Medulla oblongata (tissue), 1 donor: ENCODE data around the gene PRAMEF11.
"Not testable (repeated sequence)": the region's sequence is repeated elsewhere in the genome, so short reads cannot be mapped to it uniquely, and the experiment has no call there.

Experiments used
- DNase-seq: peaks from one replicate; pipeline ENCODE4 v3.0.0-alpha.2; 2015; ENCODE audit errors: extremely low spot score

Gene PRAMEF11

GRCh38 chr1:12831310-12831709, at the start of gene PRAMEF11:
Gene PRAMEF11, minus strand, starts transcription at chr1:12831410. Its CDS starts 2,621 bp downstream, at chr1:12828789.
- DNase-seq: not testable (repeated sequence)

GRCh38 chr1:12878453-12878852, 47.2 kb upstream of the PRAMEF11 start:
- not testable (repeated sequence) for DNase-seq

DNA sequence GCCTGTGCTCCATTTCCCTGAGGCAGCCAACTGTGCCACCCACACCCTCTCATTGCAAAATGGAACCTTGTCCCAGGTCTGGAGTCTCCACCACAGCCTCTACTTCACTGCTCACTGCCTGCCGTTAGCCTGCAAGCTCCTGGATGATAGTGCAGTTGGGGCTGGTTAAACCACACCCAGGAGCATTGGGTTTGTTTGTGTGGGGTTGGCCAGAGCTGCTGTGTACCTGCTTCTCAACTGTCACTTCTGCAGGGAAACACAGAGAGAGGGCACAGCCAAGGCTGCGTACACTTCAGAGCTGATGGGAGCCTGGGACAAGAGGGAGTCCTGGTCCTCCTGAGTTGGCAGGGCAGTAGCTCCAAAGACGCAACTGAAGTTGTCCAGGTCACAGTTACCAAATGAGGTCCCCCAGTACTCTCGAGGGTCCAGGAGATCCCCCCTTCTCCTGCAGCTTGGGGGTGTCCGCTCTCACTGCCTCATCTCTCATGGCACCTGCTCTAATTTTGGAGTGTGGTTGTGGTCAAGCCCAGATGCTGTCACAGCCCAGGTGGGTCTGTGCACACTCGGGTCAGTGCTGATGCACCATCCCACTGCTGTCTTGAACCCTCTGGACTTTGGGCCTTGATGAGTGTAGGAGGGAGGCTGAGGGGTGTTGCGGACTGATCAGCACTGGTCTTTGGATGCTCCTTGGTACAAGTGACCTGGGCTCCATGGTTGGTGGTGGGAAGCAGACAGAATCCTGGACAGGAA, 32.1 kb upstream of the PRAMEF11 start:
- DNase-seq: not testable (repeated sequence)

- DNase-seq: not testable (repeated sequence)
These were observed 25.6 kb upstream of the PRAMEF11 start, which contains the start of gene PRAMEF2 for GRCh38 chr1:12856786-12857185. Gene PRAMEF2, plus strand, starts transcription at chr1:12857086. Its CDS starts 1,924 bp downstream, at chr1:12859010.

DNA sequence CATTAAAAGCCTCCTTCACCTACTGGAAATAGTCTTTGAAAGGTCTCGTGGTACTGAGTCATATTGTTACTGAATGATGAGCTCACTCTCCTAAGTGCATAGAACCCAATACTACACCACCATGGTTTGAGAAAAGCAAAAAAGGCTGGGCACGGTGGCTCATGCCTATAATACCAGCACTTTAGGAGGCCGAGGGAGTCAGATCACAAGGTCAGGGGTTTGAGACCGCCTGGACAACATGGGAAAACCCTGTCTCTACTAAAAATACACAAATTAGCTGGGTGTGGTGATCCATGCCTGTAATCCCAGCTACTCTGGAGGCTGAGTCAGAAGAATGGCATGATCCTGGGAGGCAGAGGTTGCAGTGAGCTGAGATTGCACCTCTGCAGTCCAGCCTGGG, 20.6 kb upstream of the PRAMEF11 start:
- DNase-seq: no peak

DNA sequence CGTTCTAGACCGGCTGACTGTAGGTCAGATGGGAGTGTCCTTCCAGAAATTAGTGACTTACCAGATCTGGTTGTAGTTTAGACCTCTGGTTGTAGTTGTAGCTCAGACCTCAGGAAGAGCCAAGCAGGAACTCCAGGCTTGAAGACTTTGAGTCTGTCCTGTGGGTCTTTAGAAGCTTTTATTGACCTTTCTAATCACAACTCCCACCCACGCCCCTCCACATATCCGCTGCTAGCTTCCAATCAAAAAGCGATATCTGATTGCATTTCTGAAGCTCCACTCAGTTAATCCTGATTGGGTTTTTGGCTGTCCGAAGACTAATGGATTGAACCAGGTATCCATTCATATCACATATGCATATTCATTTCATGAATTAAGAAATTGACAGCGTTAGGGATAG, 17.4 kb upstream of the PRAMEF11 start, which contains the start of gene HNRNPCL1:
HNRNPCL1 (minus strand) TSS at position 101 of the 400 bp plus-strand sequence. CDS start 431 bp downstream, outside the sequence.
- not testable (repeated sequence) for DNase-seq

DNA sequence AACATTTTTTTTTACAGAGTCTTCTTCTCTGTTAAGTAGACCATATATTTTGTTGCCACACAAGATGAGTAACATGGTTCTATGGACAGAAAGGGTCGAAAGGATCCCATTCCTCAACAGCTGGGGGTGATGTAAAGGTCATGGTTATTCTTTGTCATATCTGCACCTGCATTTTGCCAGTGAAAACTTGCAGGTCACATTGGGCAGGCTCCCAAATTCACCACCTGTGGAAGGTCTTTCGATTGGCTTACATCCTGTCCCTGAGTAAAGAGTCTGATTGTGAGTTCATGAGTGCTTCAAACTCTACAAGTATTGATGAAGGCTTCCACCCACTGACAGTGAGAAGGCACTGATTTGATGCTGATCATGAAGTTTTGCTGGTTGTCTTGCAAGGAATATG, 2.0 kb upstream of the PRAMEF11 start:
- not testable (repeated sequence) for DNase-seq

- DNase-seq: not testable (repeated sequence)
These were observed 12.1 kb downstream of the PRAMEF11 start for GRCh38 chr1:12819061-12819460.

GRCh38 chr1:12811409-12811784, 19.8 kb downstream of the PRAMEF11 start:
- DNase-seq: no peak

- DNase-seq: no peak
These were observed 20.4 kb downstream of the PRAMEF11 start for GRCh38 chr1:12810691-12811408.

- no peak for DNase-seq
These were observed 21.3 kb downstream of the PRAMEF11 start for GRCh38 chr1:12809933-12810332.

GRCh38 chr1:12799730-12800129, 31.5 kb downstream of the PRAMEF11 start:
- DNase-seq: no peak

DNA sequence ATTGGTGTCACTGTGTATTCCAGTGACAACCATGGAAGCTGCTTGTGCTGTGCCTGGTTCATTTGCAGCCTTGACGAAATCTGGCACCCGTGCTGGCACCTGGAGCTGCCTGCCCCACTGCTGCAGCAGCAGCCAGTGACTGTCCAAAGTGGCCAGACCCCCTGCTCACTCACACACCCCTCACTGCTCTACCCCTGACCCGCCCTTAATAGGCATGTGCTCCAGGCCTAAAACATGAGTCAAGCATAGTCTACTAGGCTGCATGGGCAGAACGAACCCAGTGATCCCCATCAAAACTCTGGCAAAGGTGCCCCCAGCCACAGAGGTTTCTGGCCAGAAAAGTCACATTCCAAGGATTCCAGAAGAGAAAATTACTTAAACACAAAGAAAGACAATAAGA, 32.3 kb downstream of the PRAMEF11 start:
- DNase-seq: no peak

DNA sequence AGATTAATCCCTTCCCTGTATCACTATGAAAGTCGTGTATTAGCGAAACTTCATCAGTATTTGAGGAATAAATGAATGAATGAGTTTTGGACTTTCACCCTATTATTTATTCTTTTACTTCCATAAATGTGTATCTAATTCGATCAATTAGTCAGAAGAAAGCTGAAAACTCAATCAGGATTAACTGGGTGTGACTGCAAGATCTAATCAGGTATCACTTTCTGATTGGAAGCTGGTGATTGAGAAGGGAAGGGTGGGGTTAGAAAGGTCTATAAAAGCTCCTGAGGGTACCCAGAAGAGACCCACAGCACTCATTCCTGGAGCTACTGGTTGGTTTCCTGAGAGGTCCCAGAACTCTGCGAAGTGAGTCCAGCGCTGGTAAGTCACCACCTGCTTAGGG, 40.1 kb downstream of the PRAMEF11 start, which contains the start of gene PRAMEF1:
PRAMEF1 (plus strand) TSS at position 301 of the 400 bp plus-strand sequence. CDS start 1,831 bp downstream, outside the sequence.
- not testable (repeated sequence) for DNase-seq

GRCh38 chr1:12784729-12785128, 46.5 kb downstream of the PRAMEF11 start:
- DNase-seq: not testable (repeated sequence)

GRCh38 chr1:12783783-12784182, 47.4 kb downstream of the PRAMEF11 start:
- DNase-seq: not testable (repeated sequence)

DNA sequence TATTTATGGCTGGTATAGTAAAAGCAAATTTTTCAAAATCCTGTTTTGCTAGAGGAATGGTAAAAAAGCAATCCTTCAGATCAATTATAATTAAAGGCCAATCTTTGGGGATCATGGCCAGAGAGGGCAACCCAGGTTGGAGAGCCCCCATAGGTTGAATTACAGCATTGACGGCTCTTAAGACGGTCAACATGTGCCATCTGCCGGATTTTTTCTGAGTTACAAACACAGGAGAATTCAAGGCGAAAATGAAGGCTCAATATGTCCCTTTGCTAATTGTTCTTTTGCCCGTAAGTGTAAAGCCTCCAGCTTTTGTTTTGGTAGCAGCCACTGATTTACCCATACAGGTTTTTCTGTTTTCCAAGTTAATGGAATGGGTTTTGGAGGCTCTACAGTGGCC, 49.7 kb downstream of the PRAMEF11 start:
- not testable (repeated sequence) for DNase-seq

- DNase-seq: no peak
These were observed 52.3 kb downstream of the PRAMEF11 start for GRCh38 chr1:12778907-12779306.

- no peak for DNase-seq
These were observed 53.1 kb downstream of the PRAMEF11 start for GRCh38 chr1:12778061-12778460.

- no peak for DNase-seq
These were observed 54.2 kb downstream of the PRAMEF11 start for GRCh38 chr1:12776801-12777557.

- DNase-seq: no peak
These were observed 55.8 kb downstream of the PRAMEF11 start for GRCh38 chr1:12775443-12775842.
